PC-3 (cell line): Measurements from ENCODE around the gene AHCYL2. TPM values are rescaled to one million over a fixed set of nuclear protein-coding genes. Genes with fewer than 3 reads are reported as not detected.

Experiments used
- ATAC-seq: fragments of 200-7000 bp; cut with Tn5 transposase; 2 replicates; pipeline ENCODE4 v1.9.1; 2020; ENCODE audit warnings: mild to moderate bottlenecking, moderate library complexity
- BruUV-seq: library from RNA; stranded (reverse); fragments of 400-500 nt; replicated peaks from 2 replicates; lab custom pipeline; 2021; lab: Mats Ljungman, UMichigan
- CTCF ChIA-PET: fragments of 300-600 bp; sonication (Branson Sonifier 250); formaldehyde crosslinking; loops from one replicate; lab custom pipeline; 2022; ENCODE audit warnings: antibody characterized with exemption; lab: Charles Lee
- POLR2A ChIA-PET: fragments of 300-600 bp; sonication (Branson Sonifier 250); formaldehyde crosslinking; loops from one replicate; lab custom pipeline; 2022; ENCODE audit warnings: antibody characterized with exemption; ENCODE audit not compliant: unreplicated experiment; lab: Charles Lee
- DNase-seq: peaks from one replicate; pipeline ENCODE4 v3.0.0-alpha.2; 2015
- H2AFZ ChIP-seq: fragments of 300-600 bp; sonication (generic); 2 replicates; pipeline ENCODE4 v1.6.0; 2016; ENCODE audit warnings: antibody characterized with exemption, low read length
- H3F3A ChIP-seq: fragments of 300-600 bp; sonication (generic); one replicate; pipeline ENCODE4 v1.6.0; 2017; ENCODE audit warnings: antibody characterized with exemption, low read length, control low read depth, mild to moderate bottlenecking; ENCODE audit not compliant: unreplicated experiment
- H3K27ac ChIP-seq: fragments of 300-600 bp; sonication (generic); 2 replicates; pipeline ENCODE4 v1.5.1; 2016; ENCODE audit warnings: mild to moderate bottlenecking, low read length
- H3K27me3 ChIP-seq: fragments of 300-600 bp; sonication (generic); 2 replicates; pipeline ENCODE4 v1.6.1; 2016; ENCODE audit warnings: low read length, mixed read lengths
- H3K36me3 ChIP-seq: fragments of 300-600 bp; sonication (generic); 2 replicates; pipeline ENCODE4 v1.6.1; 2016; ENCODE audit warnings: low read depth, mixed run types, low read length, mixed read lengths
- H3K4me1 ChIP-seq: fragments of 300-600 bp; sonication (generic); 2 replicates; pipeline ENCODE4 v1.5.1; 2016; ENCODE audit warnings: low read length; ENCODE audit not compliant: insufficient read depth
- H3K4me2 ChIP-seq: fragments of 300-600 bp; sonication (generic); 2 replicates; pipeline ENCODE4 v1.6.0; 2016; ENCODE audit warnings: low read length
- H3K4me3 ChIP-seq: fragments of 300-600 bp; sonication (generic); 2 replicates; pipeline ENCODE4 v1.5.1; 2016; ENCODE audit warnings: mild to moderate bottlenecking, low read length, mixed read lengths
- H3K79me2 ChIP-seq: fragments of 300-600 bp; sonication (generic); 2 replicates; pipeline ENCODE4 v1.6.1; 2017; ENCODE audit warnings: low read length, mixed read lengths
- H3K9ac ChIP-seq: fragments of 300-600 bp; sonication (generic); 2 replicates; pipeline ENCODE4 v1.6.0; 2016; ENCODE audit warnings: mild to moderate bottlenecking, low read length
- H3K9me2 ChIP-seq: fragments of 300-600 bp; sonication (generic); replicated peaks from 2 replicates; pipeline ENCODE4 v1.6.1; 2016; ENCODE audit warnings: mixed run types, low read length, mixed read lengths
- H3K9me3 ChIP-seq: fragments of 300-600 bp; sonication (generic); 2 replicates; pipeline ENCODE4 v1.6.1; 2016; ENCODE audit warnings: low read length, mixed read lengths
- H4K20me1 ChIP-seq: fragments of 300-600 bp; sonication (generic); 2 replicates; pipeline ENCODE4 v1.6.1; 2016; ENCODE audit warnings: low read length, mixed read lengths
- EZH2 ChIP-seq: fragments of 300-600 bp; sonication (generic); IDR thresholded peaks from one replicate; pipeline ENCODE4 v1.6.1; 2017; ENCODE audit warnings: antibody characterized with exemption, mild to moderate bottlenecking, low read length; ENCODE audit not compliant: unreplicated experiment
- EZH2phosphoT487 ChIP-seq: fragments of 300-600 bp; sonication (generic); IDR thresholded peaks from 2 replicates; pipeline ENCODE4 v1.6.1; 2018; ENCODE audit warnings: mild to moderate bottlenecking, antibody characterized with exemption, low read length, borderline replicate concordance
- intact Hi-C: fragments of 100-400 bp; cut with micrococcal nuclease; formaldehyde crosslinking; loops from 2 replicates; pipeline ENCODE4 v1.9.0; 2023
- total RNA-seq: library from RNA; depleted of rRNA; stranded (reverse); fragments of >200 nt; gene quantifications from 2 replicates; pipeline ENCODE4 v1.2.3, GENCODE V29; 2014
- TF ChIP-seq, protein P1 (sequence below): fragments of 300-600 bp; sonication (generic); conservative IDR thresholded peaks from 2 replicates; pipeline ENCODE4 v1.5.1; 2017; ENCODE audit warnings: antibody characterized with exemption, low read depth, mild to moderate bottlenecking, low read length

AHCYL2 gene
- total RNA-seq, 1 experiment from 2014 or later = 9.2 TPM

DNA sequence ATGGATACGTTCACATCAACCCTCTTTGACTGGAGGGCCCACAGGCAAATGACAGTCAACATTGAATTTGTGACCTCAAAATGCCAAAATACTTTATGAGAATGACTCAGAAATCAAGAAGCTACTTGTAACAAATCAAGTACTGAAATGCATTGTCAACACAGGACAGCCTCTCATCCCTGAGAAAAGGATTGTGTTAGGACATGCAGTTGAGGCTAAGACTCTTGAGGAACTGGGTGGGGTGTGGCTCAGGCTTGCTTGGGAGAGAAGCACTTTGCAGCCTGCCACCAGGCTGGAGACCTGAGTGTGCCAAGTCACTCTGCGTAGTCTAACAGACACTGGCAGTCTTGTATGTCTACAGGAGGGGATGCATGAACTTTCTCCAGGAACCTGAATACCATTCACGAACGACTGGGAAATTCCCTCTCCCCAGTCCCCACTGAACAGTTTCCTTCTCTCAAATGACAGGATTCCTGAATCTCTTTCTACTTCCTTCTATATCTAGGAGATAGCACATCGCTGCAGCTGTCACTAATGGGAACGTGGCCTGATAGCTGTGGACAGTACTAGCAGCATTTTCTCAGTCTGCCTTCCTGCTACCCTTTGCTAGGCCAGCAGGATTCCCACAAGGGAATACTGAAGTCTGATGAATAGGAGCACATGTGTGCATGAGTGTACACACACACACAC is 39.7 kb upstream of the AHCYL2 start:
- Histone ChIP-seq H4K20me1 (no peaks in the 10 kb centered on the region), H3K9me3 (no peaks in the 10 kb centered on the region), H3K36me3 (no peaks in the 10 kb centered on the region), H3F3A (no peaks in the 10 kb centered on the region), H3K4me1 (peaks cover 8% of the 10 kb centered on the region; the same call in 1 of the 2 replicates), H3K27me3 (no peaks in the 10 kb centered on the region), H3K4me3 (no peak overlapping the region), H3K4me2 (no peak overlapping the region), H3K9me2 (no peaks in the 10 kb centered on the region), H3K27ac (no peak overlapping the region), H2AFZ (no peak overlapping the region), H3K79me2 (peaks cover 5% of the 10 kb centered on the region; the same call in 1 of the 2 replicates), H3K9ac (no peak overlapping the region)
- ChIA-PET POLR2A (no interaction called here), CTCF (no interaction called here)
- TF ChIP-seq, protein P1, sequence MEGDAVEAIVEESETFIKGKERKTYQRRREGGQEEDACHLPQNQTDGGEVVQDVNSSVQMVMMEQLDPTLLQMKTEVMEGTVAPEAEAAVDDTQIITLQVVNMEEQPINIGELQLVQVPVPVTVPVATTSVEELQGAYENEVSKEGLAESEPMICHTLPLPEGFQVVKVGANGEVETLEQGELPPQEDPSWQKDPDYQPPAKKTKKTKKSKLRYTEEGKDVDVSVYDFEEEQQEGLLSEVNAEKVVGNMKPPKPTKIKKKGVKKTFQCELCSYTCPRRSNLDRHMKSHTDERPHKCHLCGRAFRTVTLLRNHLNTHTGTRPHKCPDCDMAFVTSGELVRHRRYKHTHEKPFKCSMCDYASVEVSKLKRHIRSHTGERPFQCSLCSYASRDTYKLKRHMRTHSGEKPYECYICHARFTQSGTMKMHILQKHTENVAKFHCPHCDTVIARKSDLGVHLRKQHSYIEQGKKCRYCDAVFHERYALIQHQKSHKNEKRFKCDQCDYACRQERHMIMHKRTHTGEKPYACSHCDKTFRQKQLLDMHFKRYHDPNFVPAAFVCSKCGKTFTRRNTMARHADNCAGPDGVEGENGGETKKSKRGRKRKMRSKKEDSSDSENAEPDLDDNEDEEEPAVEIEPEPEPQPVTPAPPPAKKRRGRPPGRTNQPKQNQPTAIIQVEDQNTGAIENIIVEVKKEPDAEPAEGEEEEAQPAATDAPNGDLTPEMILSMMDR = no peak
- TF ChIP-seq EZH2 (no peak), EZH2phosphoT487 (no peak)
- BruUV-seq = no TSS peak
- intact Hi-C loops = no loop called here
- peak; percentile 22 for DNase-seq
- ATAC-seq = peak; percentile 10; the same call in 1 of the 2 replicates

DNA sequence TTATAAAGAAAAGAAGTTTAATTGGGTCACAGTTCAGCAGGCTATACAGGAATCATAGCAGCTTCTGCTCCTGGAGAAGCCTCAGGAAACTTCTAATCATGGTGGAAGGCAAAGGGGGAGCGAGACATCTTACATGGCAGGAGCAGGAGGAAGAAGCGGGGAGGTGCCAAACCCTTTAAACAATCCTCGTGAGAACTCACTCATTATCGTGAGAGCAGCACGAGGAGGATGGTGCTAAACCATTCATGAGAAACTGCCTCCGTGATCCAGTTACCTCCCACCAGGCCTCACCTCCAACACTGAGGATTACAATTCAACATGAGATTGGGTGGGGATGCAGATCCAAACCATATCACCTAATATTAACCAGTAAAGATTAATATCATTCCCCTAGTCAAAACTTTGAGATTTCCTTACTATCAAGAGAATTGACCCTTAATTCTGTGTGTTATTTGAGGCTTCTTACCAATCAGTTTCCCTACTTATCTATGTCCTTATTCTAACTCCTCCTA is 38.0 kb upstream of the AHCYL2 start:
- no peaks in the 10 kb centered on the region for H3K27me3 ChIP-seq
- intact Hi-C loops = no loop called here
- no peaks in the 10 kb centered on the region for H3K36me3 ChIP-seq
- H3K79me2 ChIP-seq = peaks cover 10% of the 10 kb centered on the region; the same call in 1 of the 2 replicates
- ATAC-seq = no peak
- H3K4me3 ChIP-seq = no peak overlapping the region
- CTCF ChIA-PET = no interaction called here
- H3K9me2 ChIP-seq = no peaks in the 10 kb centered on the region
- no peaks in the 10 kb centered on the region for H3K9me3 ChIP-seq
- no peaks in the 10 kb centered on the region for H3F3A ChIP-seq
- DNase-seq = no peak
- no peak overlapping the region for H2AFZ ChIP-seq
- H3K27ac ChIP-seq = no peak overlapping the region
- H3K4me2 ChIP-seq = no peak overlapping the region
- no TSS peak for BruUV-seq
- no peaks in the 10 kb centered on the region for H4K20me1 ChIP-seq
- POLR2A ChIA-PET = no interaction called here
- no peak overlapping the region for H3K9ac ChIP-seq
- TF ChIP-seq EZH2phosphoT487 (no peak), EZH2 (no peak)
- TF ChIP-seq, protein P1 = no peak
- peaks cover 9% of the 10 kb centered on the region; the same call in 1 of the 2 replicates for H3K4me1 ChIP-seq
